HG02759 (cell line): ENCODE results near the gene PFKFB3.
"Not testable (repeated sequence)": the region's sequence is repeated elsewhere in the genome, so short reads cannot be mapped to it uniquely, and the experiment has no call there.

ENCODE experiments used
- ATAC-seq: cut with Tn5 transposase; IDR thresholded peaks from one replicate; pipeline ENCODE4 v1.9.1; 2021; ENCODE audit warnings: mild to moderate bottlenecking, moderate library complexity; ENCODE audit not compliant: unreplicated experiment

Gene PFKFB3

GRCh38 chr10:6269953-6270867 lies 67.5 kb downstream of the PFKFB3 start:
- peak; percentile 48 for ATAC-seq

GRCh38 chr10:6270951-6271350 lies 68.2 kb downstream of the PFKFB3 start:
- ATAC-seq, result no peak

- no peak for ATAC-seq
These were observed 68.9 kb downstream of the PFKFB3 start for GRCh38 chr10:6271663-6272062.

GRCh38 chr10:6272126-6272525 lies 69.4 kb downstream of the PFKFB3 start:
- no peak for ATAC-seq

- no peak for ATAC-seq
These were observed 70.6 kb downstream of the PFKFB3 start for GRCh38 chr10:6273351-6273750.

GRCh38 chr10:6274040-6274439 lies 71.3 kb downstream of the PFKFB3 start:
- ATAC-seq, result no peak

GRCh38 chr10:6274484-6274883 lies 71.8 kb downstream of the PFKFB3 start:
- no peak for ATAC-seq

GRCh38 chr10:6275022-6275997 lies 72.6 kb downstream of the PFKFB3 start:
- peak; percentile 79 for ATAC-seq

- no peak for ATAC-seq
These were observed 73.6 kb downstream of the PFKFB3 start for GRCh38 chr10:6276356-6276755.

- no peak for ATAC-seq
These were observed 75.9 kb downstream of the PFKFB3 start for GRCh38 chr10:6278519-6279120.

- no peak for ATAC-seq
These were observed 77.0 kb downstream of the PFKFB3 start for GRCh38 chr10:6279540-6280267.

- ATAC-seq, result no peak
These were observed 77.6 kb downstream of the PFKFB3 start for GRCh38 chr10:6280291-6280690.

GRCh38 chr10:6282454-6282958 lies 79.8 kb downstream of the PFKFB3 start:
- ATAC-seq, result no peak

GRCh38 chr10:6283655-6284054 lies 80.9 kb downstream of the PFKFB3 start:
- no peak for ATAC-seq

- ATAC-seq, result not testable (repeated sequence)
These were observed 87.9 kb downstream of the PFKFB3 start for GRCh38 chr10:6290621-6291020.

GRCh38 chr10:6292741-6293151 lies 90.0 kb downstream of the PFKFB3 start:
- ATAC-seq, result no peak

GRCh38 chr10:6296425-6296824 lies 93.7 kb downstream of the PFKFB3 start:
- ATAC-seq, result not testable (repeated sequence)

- no peak for ATAC-seq
These were observed 94.1 kb downstream of the PFKFB3 start for GRCh38 chr10:6296828-6297251.

- no peak for ATAC-seq
These were observed 94.8 kb downstream of the PFKFB3 start for GRCh38 chr10:6297522-6297921.

GRCh38 chr10:6297951-6298381 lies 95.2 kb downstream of the PFKFB3 start:
- ATAC-seq, result no peak
